ENCODE measurements around the gene SCLY.

Gene SCLY

DNA sequence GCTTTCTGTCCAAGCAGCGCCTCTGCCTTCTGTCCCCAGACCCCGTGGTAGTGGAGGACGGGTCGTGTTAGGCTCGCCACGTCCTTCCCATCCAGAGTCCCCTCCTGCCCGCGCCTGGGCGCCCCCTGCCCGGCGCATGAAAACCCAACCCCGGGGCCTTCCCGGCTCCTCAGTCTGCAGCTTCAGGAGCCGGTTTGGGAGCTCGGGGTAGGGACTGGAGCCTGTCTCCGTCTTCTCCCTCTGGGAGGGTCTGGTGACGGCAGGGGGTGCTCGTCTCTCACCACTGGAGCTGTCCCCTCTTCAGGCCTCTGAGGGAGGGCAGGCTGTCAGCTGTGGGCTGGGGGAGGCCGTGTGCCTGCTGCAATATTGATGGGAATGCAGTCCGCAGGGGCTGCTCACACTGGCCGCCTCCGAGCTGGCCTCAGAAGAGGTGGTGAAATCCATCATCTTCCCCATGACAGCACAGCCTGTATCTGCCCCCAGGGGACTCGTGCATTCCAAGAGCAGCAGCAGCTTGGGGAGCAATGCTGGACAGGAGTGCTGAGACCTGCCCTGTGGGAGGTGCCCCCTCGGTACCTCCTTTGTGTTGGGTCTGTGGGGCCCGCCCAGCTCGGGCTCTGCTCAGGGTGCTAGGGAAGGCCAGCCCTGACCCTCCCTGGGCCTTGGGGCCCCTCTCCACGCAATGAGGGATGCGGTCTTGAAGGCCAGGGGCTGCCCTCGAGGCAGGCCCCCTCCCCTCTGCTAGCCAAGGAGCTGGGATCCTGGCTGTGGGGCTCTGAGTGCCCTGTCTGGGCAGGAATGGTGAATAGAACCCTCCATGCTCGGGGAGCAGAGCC, 59.9 kb downstream of the SCLY start:
- peak overlapping the region; percentile 90 for H2BK12ac ChIP-seq (ENCODE audit: low read length)
- peak overlapping the region; percentile 60 for H3K23ac ChIP-seq (ENCODE audit: low read depth, low read length, poor library complexity)
- peaks cover 0 to 2% of the 10 kb centered on the region in 2 donors for H3K36me3 ChIP-seq (replicated peaks in 1 of 2; ENCODE audit: control insufficient read depth in 2 of 2, insufficient read depth in 2 of 2, low read length in 2 of 2)
- peak overlapping the region; percentile 60 for H3K9ac ChIP-seq (ENCODE audit: low read depth, low read length, poor library complexity)
- no peak overlapping the region for H4K91ac ChIP-seq (ENCODE audit: low read depth, low read length, poor library complexity)
- H3K4me1 ChIP-seq (ENCODE audit: control insufficient read depth in 2 of 2, insufficient read depth in 1 of 2, low read depth in 1 of 2, low read length in 2 of 2): peaks cover 3 to 10% of the 10 kb centered on the region in 2 donors
- no peaks in the 10 kb centered on the region for H3K9me3 ChIP-seq (replicated peaks in 1 of 2; ENCODE audit: control insufficient read depth in 2 of 2, insufficient read depth in 1 of 2, low read depth in 1 of 2, low read length in 2 of 2)
- H3K27me3 ChIP-seq (ENCODE audit: control insufficient read depth in 3 of 3, insufficient read depth in 3 of 3, low read depth in 1 of 3, low read length in 3 of 3): peaks cover 0 to 29% (median 0%) of the 10 kb centered on the region in 3 experiments
- WGBS, 2 donors (ENCODE audit: extremely low coverage in 2 of 2, insufficient read length in 2 of 2, insufficient replicate concordance in 1 of 2): no CpG with 5 or more reads among the region's 30 CpGs
- H4K8ac ChIP-seq (ENCODE audit: low read depth, low read length): no peak overlapping the region
- peak overlapping the region; percentile 94 for H2AK5ac ChIP-seq (ENCODE audit: low read depth, low read length)
- H3K4me3 ChIP-seq (ENCODE audit: low read length in 2 of 2): no peak overlapping the region
- peak overlapping the region; percentile 16 for H2BK120ac ChIP-seq (ENCODE audit: low read depth, low read length)
- H3K79me1 ChIP-seq (ENCODE audit: low read depth, low read length): peaks cover 2% of the 10 kb centered on the region
- H3K4ac ChIP-seq (ENCODE audit: low read length): peak overlapping the region; percentile 44
- H3K27ac ChIP-seq (replicated peaks; ENCODE audit: low read length): no peak overlapping the region
- H3K14ac ChIP-seq (ENCODE audit: low read length): peak overlapping the region; percentile 98
- H2BK15ac ChIP-seq (ENCODE audit: low read length): peak overlapping the region; percentile 84
- peak overlapping the region; percentile 75 for H2BK5ac ChIP-seq (ENCODE audit: low read length)
- no peak overlapping the region for H3K4me2 ChIP-seq (ENCODE audit: insufficient read depth, low read length, poor library complexity, severe bottlenecking)
- DNase-seq (ENCODE audit: low spot score): no peak
- H3K18ac ChIP-seq (ENCODE audit: low read length): peak overlapping the region; percentile 94
- peak overlapping the region; percentile 6 for H2AFZ ChIP-seq (ENCODE audit: low read length)

DNA sequence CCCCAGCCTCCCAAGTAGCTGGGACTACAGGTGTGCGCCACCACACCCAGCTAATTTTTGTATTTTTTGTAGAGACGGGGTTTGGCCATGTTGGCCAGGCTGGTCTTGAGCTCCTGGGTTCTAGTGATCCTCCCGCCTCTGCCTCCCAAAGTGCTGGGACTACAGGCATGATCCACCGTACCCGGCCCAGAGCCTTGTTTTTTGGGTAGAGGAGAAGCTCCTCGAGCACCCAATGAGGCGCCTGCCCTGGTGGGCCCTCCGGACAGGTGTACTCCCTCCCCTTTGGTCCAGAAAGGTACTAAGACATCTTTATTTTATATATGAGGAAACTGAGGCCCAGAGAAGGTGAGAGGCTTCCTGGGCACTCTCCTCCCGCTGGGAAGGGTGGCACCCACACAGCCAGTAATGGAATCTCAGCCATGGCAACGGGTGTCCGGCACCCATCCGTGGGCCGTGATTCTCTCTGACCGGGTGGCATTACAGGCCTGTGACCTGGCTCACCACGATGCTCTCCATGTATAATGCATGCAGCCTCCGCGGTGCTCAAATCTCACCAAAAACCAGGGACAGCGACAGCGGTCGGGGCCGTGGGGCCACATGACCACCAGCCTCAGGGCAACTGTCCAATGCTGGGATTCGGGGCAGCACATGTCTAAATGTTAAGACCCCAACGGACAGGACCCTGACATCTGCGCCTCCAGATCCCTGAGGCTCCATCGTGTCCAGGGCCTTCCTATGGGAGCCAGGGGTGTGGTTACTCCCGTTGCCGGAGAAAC, 60.9 kb downstream of the SCLY start:
- no peak overlapping the region for H4K8ac ChIP-seq (ENCODE audit: low read depth, low read length)
- no peak overlapping the region for H3K14ac ChIP-seq (ENCODE audit: low read length)
- H3K79me1 ChIP-seq (ENCODE audit: low read depth, low read length): peaks cover 6% of the 10 kb centered on the region
- H3K36me3 ChIP-seq (replicated peaks in 1 of 2; ENCODE audit: control insufficient read depth in 2 of 2, insufficient read depth in 2 of 2, low read length in 2 of 2): peaks cover 0 to 2% of the 10 kb centered on the region in 2 donors
- H3K4me1 ChIP-seq (ENCODE audit: control insufficient read depth in 2 of 2, insufficient read depth in 1 of 2, low read depth in 1 of 2, low read length in 2 of 2): peaks cover 3 to 10% of the 10 kb centered on the region in 2 donors
- H2BK120ac ChIP-seq (ENCODE audit: low read depth, low read length): no peak overlapping the region
- H2BK5ac ChIP-seq (ENCODE audit: low read length): no peak overlapping the region
- no peak overlapping the region for H2BK12ac ChIP-seq (ENCODE audit: low read length)
- no peak overlapping the region for H3K4me2 ChIP-seq (ENCODE audit: insufficient read depth, low read length, poor library complexity, severe bottlenecking)
- no CpG with 5 or more reads among the region's 27 CpGs for WGBS, 2 donors (ENCODE audit: extremely low coverage in 2 of 2, insufficient read length in 2 of 2, insufficient replicate concordance in 1 of 2)
- peak overlapping the region; percentile 11 for H3K18ac ChIP-seq (ENCODE audit: low read length)
- no peak overlapping the region for H3K4me3 ChIP-seq (ENCODE audit: low read length in 2 of 2)
- no peak overlapping the region for H2BK15ac ChIP-seq (ENCODE audit: low read length)
- H3K9ac ChIP-seq (ENCODE audit: low read depth, low read length, poor library complexity): no peak overlapping the region
- no peak overlapping the region for H3K4ac ChIP-seq (ENCODE audit: low read length)
- H2AK5ac ChIP-seq (ENCODE audit: low read depth, low read length): peak overlapping the region; percentile 32
- peaks cover 0 to 25% (median 0%) of the 10 kb centered on the region in 3 experiments for H3K27me3 ChIP-seq (ENCODE audit: control insufficient read depth in 3 of 3, insufficient read depth in 3 of 3, low read depth in 1 of 3, low read length in 3 of 3)
- H4K91ac ChIP-seq (ENCODE audit: low read depth, low read length, poor library complexity): no peak overlapping the region
- peaks cover 0 to 5% of the 10 kb centered on the region in 2 donors for H3K9me3 ChIP-seq (replicated peaks in 1 of 2; ENCODE audit: control insufficient read depth in 2 of 2, insufficient read depth in 1 of 2, low read depth in 1 of 2, low read length in 2 of 2)
- no peak overlapping the region for H2AFZ ChIP-seq (ENCODE audit: low read length)
- H3K23ac ChIP-seq (ENCODE audit: low read depth, low read length, poor library complexity): peak overlapping the region; percentile 18
- no peak overlapping the region for H3K27ac ChIP-seq (replicated peaks; ENCODE audit: low read length)
- no peak for DNase-seq (ENCODE audit: low spot score)

DNA sequence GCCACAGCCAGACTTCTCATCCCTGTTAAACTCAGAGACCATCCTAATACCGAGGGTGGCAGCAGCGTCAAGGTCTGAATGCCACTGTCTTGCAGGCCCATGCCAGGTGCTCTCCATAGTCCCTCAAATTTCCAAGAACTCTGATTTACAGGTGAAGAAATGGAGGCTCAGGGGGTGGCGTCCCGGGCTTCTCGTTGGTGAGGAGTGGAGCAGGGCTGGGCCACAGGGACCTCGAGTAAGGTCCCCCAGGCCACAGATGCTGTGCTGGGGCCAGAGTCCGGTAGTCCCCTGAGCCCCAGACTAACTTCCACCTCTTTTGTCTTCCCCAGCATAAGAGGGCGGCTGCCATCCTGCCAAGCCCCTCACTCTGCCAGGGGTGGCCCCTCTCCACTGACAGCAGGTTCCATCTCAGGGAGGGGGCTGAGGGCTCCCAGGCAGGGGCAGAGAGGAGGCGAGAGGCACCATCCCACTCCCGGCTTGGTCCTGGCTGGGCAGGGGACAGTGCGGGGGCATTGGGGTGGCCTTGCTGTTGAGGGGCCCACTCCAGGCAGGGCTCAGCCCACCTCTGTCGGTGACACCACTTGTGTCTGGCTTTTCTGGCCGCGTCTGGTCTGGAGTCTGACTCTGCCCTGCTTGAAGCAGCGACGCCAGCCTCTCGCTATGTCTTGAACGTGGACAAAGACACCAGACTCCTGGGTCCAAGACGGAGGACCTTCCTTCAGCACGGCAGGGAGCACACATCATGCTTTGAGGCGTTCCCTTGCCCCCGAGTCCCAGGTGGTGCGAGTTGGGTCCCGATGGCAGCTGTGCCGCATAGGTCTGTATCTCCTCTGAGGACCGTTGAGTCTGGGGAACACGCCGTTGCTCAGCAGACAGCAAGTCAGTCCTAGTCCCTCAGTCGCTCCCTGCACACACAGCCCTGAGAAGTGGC, 61.8 kb downstream of the SCLY start:
- no peak overlapping the region for H2AFZ ChIP-seq (ENCODE audit: low read length)
- H2BK120ac ChIP-seq (ENCODE audit: low read depth, low read length): no peak overlapping the region
- no peak overlapping the region for H3K4ac ChIP-seq (ENCODE audit: low read length)
- H3K79me1 ChIP-seq (ENCODE audit: low read depth, low read length): peaks cover 6% of the 10 kb centered on the region
- H2BK12ac ChIP-seq (ENCODE audit: low read length): peak overlapping the region; percentile 80
- H4K8ac ChIP-seq (ENCODE audit: low read depth, low read length): no peak overlapping the region
- peak overlapping the region; percentile 74 for H3K18ac ChIP-seq (ENCODE audit: low read length)
- WGBS, 2 donors (ENCODE audit: extremely low coverage in 2 of 2, insufficient read length in 2 of 2, insufficient replicate concordance in 1 of 2): no CpG with 5 or more reads among the region's 29 CpGs
- H2BK5ac ChIP-seq (ENCODE audit: low read length): no peak overlapping the region
- peak overlapping the region; percentile 98 for H2BK15ac ChIP-seq (ENCODE audit: low read length)
- H3K4me2 ChIP-seq (ENCODE audit: insufficient read depth, low read length, poor library complexity, severe bottlenecking): no peak overlapping the region
- no peak for DNase-seq (ENCODE audit: low spot score)
- peak overlapping the region; percentile 33 for H3K14ac ChIP-seq (ENCODE audit: low read length)
- no peak overlapping the region for H3K4me3 ChIP-seq (ENCODE audit: low read length in 2 of 2)
- H3K27me3 ChIP-seq (ENCODE audit: control insufficient read depth in 3 of 3, insufficient read depth in 3 of 3, low read depth in 1 of 3, low read length in 3 of 3): peaks cover 0 to 25% (median 0%) of the 10 kb centered on the region in 3 experiments
- H3K36me3 ChIP-seq (replicated peaks in 1 of 2; ENCODE audit: control insufficient read depth in 2 of 2, insufficient read depth in 2 of 2, low read length in 2 of 2): peaks cover 0 to 2% of the 10 kb centered on the region in 2 donors
- H3K9me3 ChIP-seq (replicated peaks in 1 of 2; ENCODE audit: control insufficient read depth in 2 of 2, insufficient read depth in 1 of 2, low read depth in 1 of 2, low read length in 2 of 2): peaks cover 0 to 5% of the 10 kb centered on the region in 2 donors
- H3K4me1 ChIP-seq (ENCODE audit: control insufficient read depth in 2 of 2, insufficient read depth in 1 of 2, low read depth in 1 of 2, low read length in 2 of 2): peaks cover 4 to 14% of the 10 kb centered on the region in 2 donors
- H3K27ac ChIP-seq (replicated peaks; ENCODE audit: low read length): no peak overlapping the region
- H2AK5ac ChIP-seq (ENCODE audit: low read depth, low read length): peak overlapping the region; percentile 32
- peak overlapping the region; percentile 80 for H3K9ac ChIP-seq (ENCODE audit: low read depth, low read length, poor library complexity)
- peak overlapping the region; percentile 52 for H3K23ac ChIP-seq (ENCODE audit: low read depth, low read length, poor library complexity)
- no peak overlapping the region for H4K91ac ChIP-seq (ENCODE audit: low read depth, low read length, poor library complexity)

Data from neuronal stem cell (in vitro differentiated cells).